WTC11 (cell line): Measurements from ENCODE around the gene SSR3. TPM values are rescaled to one million over a fixed set of nuclear protein-coding genes. Genes with fewer than 3 reads are reported as not detected.

Source experiments
- ATAC-seq: fragments of 200-7000 bp; cut with Tn5 transposase; 2 replicates; pipeline ENCODE4 v1.10.0; 2021; ENCODE audit warnings: mild to moderate bottlenecking, moderate library complexity
- CTCF ChIA-PET: fragments of 300-600 bp; sonication (Branson Sonifier 250); formaldehyde crosslinking; loops from one replicate; lab custom pipeline; 2021; ENCODE audit warnings: antibody characterized with exemption; lab: Charles Lee
- POLR2A ChIA-PET: fragments of 350-600 bp; sonication (Branson Sonifier 250); formaldehyde crosslinking; loops from one replicate; lab custom pipeline; 2021; ENCODE audit warnings: antibody characterized with exemption; lab: Charles Lee
- DNase-seq: peaks from one replicate; pipeline ENCODE4 v3.0.0; 2021; ENCODE audit warnings: low spot score
- H3K27ac Mint-ChIP-seq: 2 replicates; pipeline ENCODE4 v1.8.0; 2021; ENCODE audit warnings: mixed read lengths
- H3K27me3 Mint-ChIP-seq: 2 replicates; pipeline ENCODE4 v1.8.0; 2021; ENCODE audit warnings: low read depth, mild to moderate bottlenecking, moderate library complexity, mixed read lengths
- H3K36me3 Mint-ChIP-seq: 2 replicates; pipeline ENCODE4 v1.8.0; 2021; ENCODE audit warnings: mixed read lengths
- H3K4me1 Mint-ChIP-seq: 2 replicates; pipeline ENCODE4 v1.8.0; 2022; ENCODE audit warnings: mixed read lengths
- H3K4me3 Mint-ChIP-seq: 2 replicates; pipeline ENCODE4 v1.8.0; 2021; ENCODE audit warnings: mild to moderate bottlenecking, moderate library complexity, mixed read lengths
- H3K9me3 Mint-ChIP-seq: 2 replicates; pipeline ENCODE4 v1.8.0; 2021; ENCODE audit warnings: mixed read lengths
- ELF4 ChIP-seq: sonication (generic); formaldehyde crosslinking; IDR thresholded peaks from 2 replicates; pipeline ENCODE4 v1.8.1; 2022; ENCODE audit warnings: low read depth, mild to moderate bottlenecking, moderate library complexity, missing genetic modification reagents
- FOXP1 ChIP-seq: sonication (generic); formaldehyde crosslinking; IDR thresholded peaks from 2 replicates; pipeline ENCODE4 v1.8.0; 2022; ENCODE audit warnings: missing genetic modification reagents, mild to moderate bottlenecking, moderate library complexity, borderline replicate concordance
- JAZF1 ChIP-seq: fragments of 250-450 bp; sonication (Bioruptor Pico); IDR thresholded peaks from 2 replicates; pipeline ENCODE4 v1.9.0; 2021; ENCODE audit warnings: moderate library complexity, mild to moderate bottlenecking, inconsistent platforms
- MXD4 ChIP-seq: fragments of 250-450 bp; sonication (Bioruptor Pico); IDR thresholded peaks from 2 replicates; pipeline ENCODE4 v1.8.0; 2021; ENCODE audit warnings: mild to moderate bottlenecking, moderate library complexity, borderline replicate concordance
- NFE2L1 ChIP-seq: sonication (generic); formaldehyde crosslinking; IDR thresholded peaks from 2 replicates; pipeline ENCODE4 v1.8.1; 2023; ENCODE audit warnings: missing genetic modification reagents
- NR3C1 ChIP-seq: sonication (generic); formaldehyde crosslinking; conservative IDR thresholded peaks from 2 replicates; pipeline ENCODE4 v1.8.1; 2023; ENCODE audit warnings: low read depth, mild to moderate bottlenecking, missing genetic modification reagents
- OVOL2 ChIP-seq: fragments of 250-450 bp; sonication (Bioruptor Pico); IDR thresholded peaks from 2 replicates; pipeline ENCODE4 v1.9.0; 2021; ENCODE audit warnings: mild to moderate bottlenecking, borderline replicate concordance
- PRRX2 ChIP-seq: fragments of 250-450 bp; sonication (Bioruptor Pico); IDR thresholded peaks from 2 replicates; pipeline ENCODE4 v1.8.0; 2021; ENCODE audit warnings: mild to moderate bottlenecking
- RORB ChIP-seq: fragments of 250-450 bp; sonication (Bioruptor Pico); IDR thresholded peaks from 2 replicates; pipeline ENCODE4 v1.9.0; 2021; ENCODE audit warnings: mild to moderate bottlenecking
- SMAD3 ChIP-seq: sonication (generic); formaldehyde crosslinking; IDR thresholded peaks from 2 replicates; pipeline ENCODE4 v1.8.0; 2022; ENCODE audit warnings: missing genetic modification reagents, mild to moderate bottlenecking, borderline replicate concordance
- ZBTB21 ChIP-seq: sonication (generic); formaldehyde crosslinking; IDR thresholded peaks from 2 replicates; pipeline ENCODE4 v1.8.1; 2023; ENCODE audit warnings: mild to moderate bottlenecking, missing genetic modification reagents, borderline replicate concordance
- ZNF219 ChIP-seq: sonication (generic); formaldehyde crosslinking; IDR thresholded peaks from 2 replicates; pipeline ENCODE4 v1.8.0; 2023; ENCODE audit warnings: missing genetic modification reagents, mild to moderate bottlenecking, borderline replicate concordance
- ZNF317 ChIP-seq: sonication (generic); formaldehyde crosslinking; IDR thresholded peaks from 2 replicates; pipeline ENCODE4 v1.8.1; 2023; ENCODE audit warnings: low read depth, mild to moderate bottlenecking, moderate library complexity, missing genetic modification reagents, borderline replicate concordance
- total RNA-seq: library from RNA; stranded (reverse); gene quantifications from 3 replicates; pipeline ENCODE4 v1.2.3, GENCODE V29; 2021
- TF ChIP-seq, protein P1 (sequence below): sonication (generic); formaldehyde crosslinking; IDR thresholded peaks from 2 replicates; pipeline ENCODE4 v1.8.1; 2022; ENCODE audit warnings: low read depth, missing genetic modification reagents, borderline replicate concordance
- TF ChIP-seq, protein P2 (sequence below): sonication (generic); formaldehyde crosslinking; IDR thresholded peaks from 2 replicates; pipeline ENCODE4 v1.8.1; 2023; ENCODE audit warnings: mild to moderate bottlenecking, missing genetic modification reagents, moderate library complexity
- TF ChIP-seq, protein P3 (sequence below): fragments of 250-450 bp; sonication (Bioruptor Pico); IDR thresholded peaks from 2 replicates; pipeline ENCODE4 v1.9.0; 2021; ENCODE audit warnings: mild to moderate bottlenecking
- TF ChIP-seq, protein P4 (sequence below): fragments of 250-450 bp; sonication (Bioruptor Pico); IDR thresholded peaks from 2 replicates; pipeline ENCODE4 v1.9.0; 2021; ENCODE audit warnings: mild to moderate bottlenecking, borderline replicate concordance

SSR3 gene
- total RNA-seq, 1 experiment from 2014 or later = 162 TPM

DNA sequence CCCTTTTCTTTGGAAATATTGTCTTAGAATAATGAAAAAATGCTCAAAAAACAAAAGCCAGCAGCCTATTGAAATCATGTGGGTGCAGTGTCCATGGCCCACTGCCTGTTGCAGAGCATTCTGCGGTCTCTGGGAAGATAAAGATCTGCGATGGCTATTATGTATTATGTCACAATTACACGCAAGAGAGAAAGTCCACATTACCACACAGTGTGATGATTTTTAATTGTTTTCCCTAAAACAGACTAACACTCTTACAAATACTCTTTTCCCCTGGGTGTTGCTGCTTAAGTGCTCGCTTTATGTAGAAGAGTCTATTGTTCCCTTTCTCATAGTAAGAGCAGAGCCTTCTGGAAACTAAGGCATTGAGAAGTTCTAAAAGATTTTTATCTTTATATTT, 32.2 kb downstream of the SSR3 start (continued):
- no peak for TF ChIP-seq ZNF317
- no peak for TF ChIP-seq FOXP1 (CRISPR knock-in tag)

DNA sequence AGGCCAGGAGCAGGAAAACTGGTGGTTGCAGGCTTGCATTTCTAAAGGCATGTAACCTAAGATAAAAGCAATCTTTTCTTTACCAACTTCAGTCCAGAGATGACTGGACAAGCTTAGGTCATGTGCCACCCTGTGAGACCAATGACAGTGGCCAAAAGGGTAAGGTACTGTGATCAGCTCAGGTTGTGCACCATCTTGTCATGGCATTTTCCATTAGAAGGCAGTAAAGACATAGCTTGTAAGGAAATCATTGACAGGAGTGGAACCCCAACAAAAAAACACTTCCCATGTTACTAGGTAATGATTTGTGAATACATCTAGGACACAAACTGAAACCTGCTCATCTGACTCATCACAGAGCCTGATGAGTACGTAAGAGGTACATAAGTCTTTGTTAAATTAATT, 35.2 kb downstream of the SSR3 start:
- POLR2A ChIA-PET = no interaction called here
- Mint-ChIP-seq H3K27me3 (no peaks in the 10 kb centered on the region), H3K36me3 (no peaks in the 10 kb centered on the region), H3K4me1 (peaks cover 20% of the 10 kb centered on the region), H3K9me3 (no peaks in the 10 kb centered on the region), H3K27ac (no peak overlapping the region), H3K4me3 (no peak overlapping the region)
- CTCF ChIA-PET = interaction anchor here (1.3 to 1.5 kb wide), 2 partner anchors 10 to 11 kb away, joined by 3 read pairs; no protein-coding TSS in a partner anchor
- DNase-seq (no peak), ATAC-seq (no peak)
- TF ChIP-seq, protein P1, sequence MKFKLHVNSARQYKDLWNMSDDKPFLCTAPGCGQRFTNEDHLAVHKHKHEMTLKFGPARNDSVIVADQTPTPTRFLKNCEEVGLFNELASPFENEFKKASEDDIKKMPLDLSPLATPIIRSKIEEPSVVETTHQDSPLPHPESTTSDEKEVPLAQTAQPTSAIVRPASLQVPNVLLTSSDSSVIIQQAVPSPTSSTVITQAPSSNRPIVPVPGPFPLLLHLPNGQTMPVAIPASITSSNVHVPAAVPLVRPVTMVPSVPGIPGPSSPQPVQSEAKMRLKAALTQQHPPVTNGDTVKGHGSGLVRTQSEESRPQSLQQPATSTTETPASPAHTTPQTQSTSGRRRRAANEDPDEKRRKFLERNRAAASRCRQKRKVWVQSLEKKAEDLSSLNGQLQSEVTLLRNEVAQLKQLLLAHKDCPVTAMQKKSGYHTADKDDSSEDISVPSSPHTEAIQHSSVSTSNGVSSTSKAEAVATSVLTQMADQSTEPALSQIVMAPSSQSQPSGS = no peak
- TF ChIP-seq ELF4 (CRISPR knock-in tag) = no peak
- TF ChIP-seq ZNF219 (CRISPR knock-in tag) = no peak
- TF ChIP-seq, protein P2, sequence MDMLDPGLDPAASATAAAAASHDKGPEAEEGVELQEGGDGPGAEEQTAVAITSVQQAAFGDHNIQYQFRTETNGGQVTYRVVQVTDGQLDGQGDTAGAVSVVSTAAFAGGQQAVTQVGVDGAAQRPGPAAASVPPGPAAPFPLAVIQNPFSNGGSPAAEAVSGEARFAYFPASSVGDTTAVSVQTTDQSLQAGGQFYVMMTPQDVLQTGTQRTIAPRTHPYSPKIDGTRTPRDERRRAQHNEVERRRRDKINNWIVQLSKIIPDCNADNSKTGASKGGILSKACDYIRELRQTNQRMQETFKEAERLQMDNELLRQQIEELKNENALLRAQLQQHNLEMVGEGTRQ (CRISPR knock-in tag) = no peak
- TF ChIP-seq NFE2L1 = no peak
- TF ChIP-seq ZBTB21 (CRISPR knock-in tag) = no peak
- TF ChIP-seq RORB = no peak
- no peak for TF ChIP-seq SMAD3 (CRISPR knock-in tag)
- no peak for TF ChIP-seq PRRX2 (CRISPR knock-in tag)
- TF ChIP-seq, protein P3, sequence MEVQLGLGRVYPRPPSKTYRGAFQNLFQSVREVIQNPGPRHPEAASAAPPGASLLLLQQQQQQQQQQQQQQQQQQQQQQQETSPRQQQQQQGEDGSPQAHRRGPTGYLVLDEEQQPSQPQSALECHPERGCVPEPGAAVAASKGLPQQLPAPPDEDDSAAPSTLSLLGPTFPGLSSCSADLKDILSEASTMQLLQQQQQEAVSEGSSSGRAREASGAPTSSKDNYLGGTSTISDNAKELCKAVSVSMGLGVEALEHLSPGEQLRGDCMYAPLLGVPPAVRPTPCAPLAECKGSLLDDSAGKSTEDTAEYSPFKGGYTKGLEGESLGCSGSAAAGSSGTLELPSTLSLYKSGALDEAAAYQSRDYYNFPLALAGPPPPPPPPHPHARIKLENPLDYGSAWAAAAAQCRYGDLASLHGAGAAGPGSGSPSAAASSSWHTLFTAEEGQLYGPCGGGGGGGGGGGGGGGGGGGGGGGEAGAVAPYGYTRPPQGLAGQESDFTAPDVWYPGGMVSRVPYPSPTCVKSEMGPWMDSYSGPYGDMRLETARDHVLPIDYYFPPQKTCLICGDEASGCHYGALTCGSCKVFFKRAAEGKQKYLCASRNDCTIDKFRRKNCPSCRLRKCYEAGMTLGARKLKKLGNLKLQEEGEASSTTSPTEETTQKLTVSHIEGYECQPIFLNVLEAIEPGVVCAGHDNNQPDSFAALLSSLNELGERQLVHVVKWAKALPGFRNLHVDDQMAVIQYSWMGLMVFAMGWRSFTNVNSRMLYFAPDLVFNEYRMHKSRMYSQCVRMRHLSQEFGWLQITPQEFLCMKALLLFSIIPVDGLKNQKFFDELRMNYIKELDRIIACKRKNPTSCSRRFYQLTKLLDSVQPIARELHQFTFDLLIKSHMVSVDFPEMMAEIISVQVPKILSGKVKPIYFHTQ = no peak
- no peak for TF ChIP-seq OVOL2 (CRISPR knock-in tag)
- no peak for TF ChIP-seq NR3C1 (CRISPR knock-in tag)
- no peak for TF ChIP-seq MXD4
- TF ChIP-seq, protein P4, sequence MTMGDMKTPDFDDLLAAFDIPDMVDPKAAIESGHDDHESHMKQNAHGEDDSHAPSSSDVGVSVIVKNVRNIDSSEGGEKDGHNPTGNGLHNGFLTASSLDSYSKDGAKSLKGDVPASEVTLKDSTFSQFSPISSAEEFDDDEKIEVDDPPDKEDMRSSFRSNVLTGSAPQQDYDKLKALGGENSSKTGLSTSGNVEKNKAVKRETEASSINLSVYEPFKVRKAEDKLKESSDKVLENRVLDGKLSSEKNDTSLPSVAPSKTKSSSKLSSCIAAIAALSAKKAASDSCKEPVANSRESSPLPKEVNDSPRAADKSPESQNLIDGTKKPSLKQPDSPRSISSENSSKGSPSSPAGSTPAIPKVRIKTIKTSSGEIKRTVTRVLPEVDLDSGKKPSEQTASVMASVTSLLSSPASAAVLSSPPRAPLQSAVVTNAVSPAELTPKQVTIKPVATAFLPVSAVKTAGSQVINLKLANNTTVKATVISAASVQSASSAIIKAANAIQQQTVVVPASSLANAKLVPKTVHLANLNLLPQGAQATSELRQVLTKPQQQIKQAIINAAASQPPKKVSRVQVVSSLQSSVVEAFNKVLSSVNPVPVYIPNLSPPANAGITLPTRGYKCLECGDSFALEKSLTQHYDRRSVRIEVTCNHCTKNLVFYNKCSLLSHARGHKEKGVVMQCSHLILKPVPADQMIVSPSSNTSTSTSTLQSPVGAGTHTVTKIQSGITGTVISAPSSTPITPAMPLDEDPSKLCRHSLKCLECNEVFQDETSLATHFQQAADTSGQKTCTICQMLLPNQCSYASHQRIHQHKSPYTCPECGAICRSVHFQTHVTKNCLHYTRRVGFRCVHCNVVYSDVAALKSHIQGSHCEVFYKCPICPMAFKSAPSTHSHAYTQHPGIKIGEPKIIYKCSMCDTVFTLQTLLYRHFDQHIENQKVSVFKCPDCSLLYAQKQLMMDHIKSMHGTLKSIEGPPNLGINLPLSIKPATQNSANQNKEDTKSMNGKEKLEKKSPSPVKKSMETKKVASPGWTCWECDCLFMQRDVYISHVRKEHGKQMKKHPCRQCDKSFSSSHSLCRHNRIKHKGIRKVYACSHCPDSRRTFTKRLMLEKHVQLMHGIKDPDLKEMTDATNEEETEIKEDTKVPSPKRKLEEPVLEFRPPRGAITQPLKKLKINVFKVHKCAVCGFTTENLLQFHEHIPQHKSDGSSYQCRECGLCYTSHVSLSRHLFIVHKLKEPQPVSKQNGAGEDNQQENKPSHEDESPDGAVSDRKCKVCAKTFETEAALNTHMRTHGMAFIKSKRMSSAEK = no peak
- TF ChIP-seq JAZF1 (CRISPR knock-in tag) = no peak
- TF ChIP-seq ZNF317 = no peak
